B cell (primary cell): Measurements from ENCODE around the gene KIF3C. TPM values are rescaled to one million over a fixed set of nuclear protein-coding genes. Genes with fewer than 3 reads are reported as not detected.
"Not testable (repeated sequence)": the region's sequence is repeated elsewhere in the genome, so short reads cannot be mapped to it uniquely, and the experiment has no call there.

ENCODE experiments used
- ATAC-seq: fragments of 200-7000 bp; cut with Tn5 transposase; one replicate; pipeline ENCODE4 v1.10.0; 2021; ENCODE audit warnings: low read depth, mild to moderate bottlenecking, moderate number of reproducible peaks, moderate library complexity
- CTCF ChIA-PET: fragments of 350-600 bp; sonication (Branson Sonifier 250); formaldehyde crosslinking; loops from one replicate; lab custom pipeline; 2021; ENCODE audit warnings: antibody characterized with exemption, inconsistent platforms; lab: Charles Lee
- POLR2A ChIA-PET: fragments of 350-600 bp; sonication (Branson Sonifier 250); formaldehyde crosslinking; loops from one replicate; lab custom pipeline; 2021; ENCODE audit warnings: antibody characterized with exemption; lab: Charles Lee
- DNase-seq: peaks from one replicate; pipeline ENCODE4 v3.0.0; 2013
- H2AFZ ChIP-seq: 2 replicates; pipeline ENCODE4 v1.6.1; 2012; ENCODE audit warnings: mild to moderate bottlenecking, low read depth, low read length; ENCODE audit not compliant: insufficient read depth, poor library complexity, severe bottlenecking
- H3K27ac ChIP-seq, 2 donors: 1 replicate in 1 of 2; 2 replicates in 1 of 2; pipeline ENCODE4 v1.5.1; 2012 to 2013; ENCODE audit warnings: low read length in 2 of 2, mild to moderate bottlenecking in 2 of 2, moderate library complexity in 1 of 2
- H3K27me3 ChIP-seq, 4 experiments: fragments of 200-600 bp in 1 of 4; sonication (generic) in 1 of 4; replicated peaks in 1 of 4; 1 replicate in 2 of 4; 2 replicates in 2 of 4; pipeline versions ENCODE4 v1.6.1 to v1.7.0; 2013 to 2016; ENCODE audit warnings: low read length in 3 of 4, mild to moderate bottlenecking in 2 of 4, mixed read lengths in 1 of 4, moderate library complexity in 1 of 4; ENCODE audit not compliant: insufficient read depth in 4 of 4, control insufficient read depth in 3 of 4; ENCODE audit errors: control extremely low read depth in 1 of 4
- H3K36me3 ChIP-seq, 2 experiments: replicated peaks in 1 of 2; 1 replicate in 1 of 2; 2 replicates in 1 of 2; pipeline versions ENCODE4 v1.6.1 to v1.7.1; 2013; ENCODE audit warnings: low read length in 1 of 2; ENCODE audit not compliant: insufficient read depth in 2 of 2, control insufficient read depth in 1 of 2; ENCODE audit errors: control extremely low read depth in 1 of 2, extremely low read depth in 1 of 2
- H3K4me1 ChIP-seq, 2 donors: fragments of 200-600 bp in 1 of 2; sonication (generic) in 1 of 2; 1 replicate in 1 of 2; 2 replicates in 1 of 2; pipeline versions ENCODE4 v1.5.1 to v1.6.1; 2013 to 2017; ENCODE audit warnings: low read length in 2 of 2; ENCODE audit not compliant: control insufficient read depth in 2 of 2, insufficient read depth in 2 of 2
- H3K4me2 ChIP-seq: replicated peaks from 2 replicates; pipeline ENCODE3; 2012; ENCODE audit warnings: mild to moderate bottlenecking, low read depth, low read length; ENCODE audit not compliant: poor library complexity, severe bottlenecking
- H3K4me3 ChIP-seq, 5 experiments: fragments of 200-600 bp in 1 of 5; sonication (generic) in 1 of 5; 1 replicate in 3 of 5; 2 replicates in 2 of 5; pipeline versions ENCODE4 v1.5.1 to v1.7.0; 2011 to 2016; ENCODE audit warnings: low read length in 4 of 5, mild to moderate bottlenecking in 4 of 5, low read depth in 2 of 5, control low read depth in 1 of 5, moderate library complexity in 1 of 5; ENCODE audit not compliant: insufficient read depth in 1 of 5; ENCODE audit errors: control extremely low read depth in 1 of 5, extremely low read depth in 1 of 5
- H3K79me2 ChIP-seq: fragments of 200-600 bp; sonication (generic); one replicate; pipeline ENCODE4 v1.6.0; 2016; ENCODE audit warnings: low read length; ENCODE audit not compliant: control insufficient read depth, insufficient read depth
- H3K9ac ChIP-seq: fragments of 200-600 bp; sonication (generic); 2 replicates; pipeline ENCODE4 v1.6.1; 2017; ENCODE audit warnings: mild to moderate bottlenecking, low read length, moderate library complexity
- H3K9me3 ChIP-seq, 3 donors: one replicate each; pipeline versions ENCODE4 v1.6.1 to v1.7.1; 2013; ENCODE audit warnings: low read length in 2 of 3; ENCODE audit not compliant: control insufficient read depth in 2 of 3, insufficient read depth in 1 of 3; ENCODE audit errors: control extremely low read depth in 1 of 3
- H4K20me1 ChIP-seq: 2 replicates; pipeline ENCODE4 v1.6.0; 2012; ENCODE audit warnings: mild to moderate bottlenecking, low read length; ENCODE audit not compliant: insufficient read depth, control insufficient read depth, poor library complexity, severe bottlenecking
- H3K27ac Mint-ChIP-seq: one replicate; pipeline ENCODE4 v1.8.0; 2021; ENCODE audit warnings: mixed read lengths
- H3K27me3 Mint-ChIP-seq: one replicate; pipeline ENCODE4 v1.8.0; 2021; ENCODE audit warnings: mixed read lengths
- H3K4me1 Mint-ChIP-seq: one replicate; pipeline ENCODE4 v1.8.0; 2021; ENCODE audit warnings: mixed read lengths
- H3K4me3 Mint-ChIP-seq: one replicate; pipeline ENCODE4 v1.8.0; 2021; ENCODE audit warnings: mixed read lengths
- H3K9me3 Mint-ChIP-seq: one replicate; pipeline ENCODE4 v1.8.0; 2022; ENCODE audit warnings: mixed read lengths; ENCODE audit not compliant: insufficient read depth
- CTCF ChIP-seq: fragments of 200-600 bp; IDR thresholded peaks from one replicate; pipeline ENCODE4 v1.8.0; 2022; ENCODE audit warnings: antibody characterized with exemption, mild to moderate bottlenecking
- EZH2 ChIP-seq: IDR thresholded peaks from 2 replicates; pipeline ENCODE4 v1.6.1; 2012; ENCODE audit warnings: borderline replicate concordance, low read depth, mild to moderate bottlenecking, moderate library complexity, low read length; ENCODE audit not compliant: insufficient read depth, poor library complexity, severe bottlenecking
- WGBS: methylation state at CpG from one replicate; pipeline ENCODE4 v1.1.5; 2013; ENCODE audit warnings: missing lambda C conversion rate; ENCODE audit not compliant: insufficient coverage; 5-methylcytosine and 5-hydroxymethylcytosine counted together
- intact Hi-C: fragments of 100-400 bp; cut with micrococcal nuclease; formaldehyde crosslinking; loops from one replicate; pipeline ENCODE4 v1.10.0; 2022
- polyA plus RNA-seq: library from polyadenylated mRNA; depleted of rRNA; stranded (reverse); fragments of >200 nt; gene quantifications from 2 replicates; pipeline ENCODE4 v1.2.3, GENCODE V29; 2012
- total RNA-seq, 2 donors: library from RNA; stranded (reverse); fragments of 120-200 nt in 1 of 2; gene quantifications; 1 replicate in 1 of 2; 2 replicates in 1 of 2; pipeline versions ENCODE4 v1.2.3 to v1.2.4, GENCODE V29; 2013 to 2022

KIF3C gene
- total and polyA plus RNA-seq, 2 donors (not counting 1 experiment from before 2014, with no cell fraction given) = 0.84 to 4.0 TPM

- H3K79me2 ChIP-seq = no peaks in the 10 kb centered on the region
- no peak overlapping the region for H3K27ac ChIP-seq
- ATAC-seq (no peak), DNase-seq (no peak)
- peak overlapping the region; percentile 46 for H3K4me2 ChIP-seq
- H3K4me3 ChIP-seq = no peak overlapping the region
- H3K4me1 Mint-ChIP-seq = peaks cover 8% of the 10 kb centered on the region
- no peak overlapping the region for H3K4me3 Mint-ChIP-seq
- H3K27ac Mint-ChIP-seq = peak overlapping the region; percentile 8
- no peaks in the 10 kb centered on the region for H3K27me3 Mint-ChIP-seq
- H3K27me3 ChIP-seq = no peaks in the 10 kb centered on the region
- H4K20me1 ChIP-seq = no peaks in the 10 kb centered on the region
- H3K4me1 ChIP-seq = peaks cover 10 to 14% of the 10 kb centered on the region in 2 donors
- H3K36me3 ChIP-seq = no peaks in the 10 kb centered on the region
- intact Hi-C loops = no loop called here
- H3K9ac ChIP-seq = peak overlapping the region; percentile 22
- H3K9me3 ChIP-seq = no peaks in the 10 kb centered on the region
- POLR2A ChIA-PET = no interaction called here
- CTCF ChIA-PET = no interaction called here
- TF ChIP-seq CTCF (no peak), EZH2 (no peak)
- H3K9me3 Mint-ChIP-seq = no peaks in the 10 kb centered on the region
- H2AFZ ChIP-seq = peak overlapping the region; percentile 44
- 10% methylated on average over 2 of the region's 2 CpGs for WGBS
Measured at GRCh38 chr2:25960920-25961319, 21.4 kb downstream of the KIF3C start.

GRCh38 chr2:25960396-25960795 is 21.9 kb downstream of the KIF3C start:
- no peaks in the 10 kb centered on the region for H3K79me2 ChIP-seq
- no peak overlapping the region for H3K27ac ChIP-seq
- no peak overlapping the region for H2AFZ ChIP-seq
- H3K9me3 Mint-ChIP-seq = no peaks in the 10 kb centered on the region
- no peaks in the 10 kb centered on the region for H3K36me3 ChIP-seq
- peaks cover 10 to 14% of the 10 kb centered on the region in 2 donors for H3K4me1 ChIP-seq
- intact Hi-C loops = no loop called here
- TF ChIP-seq CTCF = no peak
- TF ChIP-seq EZH2 = no peak
- H3K27me3 Mint-ChIP-seq = no peaks in the 10 kb centered on the region
- no peak overlapping the region for H3K4me3 Mint-ChIP-seq
- no peak overlapping the region for H3K4me2 ChIP-seq
- no peak overlapping the region for H3K4me3 ChIP-seq
- H4K20me1 ChIP-seq = no peaks in the 10 kb centered on the region
- H3K9ac ChIP-seq = no peak overlapping the region
- no peak overlapping the region for H3K27ac Mint-ChIP-seq
- ChIA-PET CTCF (no interaction called here), POLR2A (no interaction called here)
- H3K9me3 ChIP-seq = no peaks in the 10 kb centered on the region
- DNase-seq = no peak
- 94% methylated on average over 3 of the region's 4 CpGs for WGBS
- H3K4me1 Mint-ChIP-seq = peaks cover 8% of the 10 kb centered on the region
- H3K27me3 ChIP-seq = no peaks in the 10 kb centered on the region
- no peak for ATAC-seq

- H3K27me3 ChIP-seq, H3K4me3 ChIP-seq, intact Hi-C loops, H3K27me3 Mint-ChIP-seq, H3K4me2 ChIP-seq, H3K27ac ChIP-seq, DNase-seq, H3K9me3 Mint-ChIP-seq, H4K20me1 ChIP-seq, ATAC-seq, H2AFZ ChIP-seq, H3K36me3 ChIP-seq, H3K9ac ChIP-seq, H3K27ac Mint-ChIP-seq, H3K4me3 Mint-ChIP-seq, H3K9me3 ChIP-seq, H3K79me2 ChIP-seq, H3K4me1 Mint-ChIP-seq, POLR2A ChIA-PET: not testable (repeated sequence)
- peaks cover 10 to 14% of the 10 kb centered on the region in 2 donors for H3K4me1 ChIP-seq
- CTCF ChIA-PET = interaction anchor here (1.0 to 2.3 kb wide), 2 partner anchors 8 to 11 kb away, joined by 5 to 7 read pairs; no protein-coding TSS in a partner anchor
- over 99% methylated on average over 8 of the region's 12 CpGs for whole genome bisulfite sequencing
Measured at GRCh38 chr2:25958611-25959010, 23.7 kb downstream of the KIF3C start.
